Vagina (tissue), 2 donors: ENCODE data around the gene SLC28A1.

Experiments used
- CTCF ChIP-seq, 3 experiments: fragments of 450-650 bp in 2 of 3; fragments of 200-600 bp in 1 of 3; sonication (generic) in 1 of 3; IDR thresholded peaks; one replicate each; pipeline ENCODE4 v1.5.1; 2017 to 2019; ENCODE audit warnings: antibody characterized with exemption in 3 of 3, mild to moderate bottlenecking in 2 of 3, moderate library complexity in 2 of 3
- POLR2A ChIP-seq, 2 donors: fragments of 450-650 bp; IDR thresholded peaks; one replicate each; pipeline ENCODE4 v1.6.1; 2017; ENCODE audit warnings: antibody characterized with exemption in 2 of 2, mild to moderate bottlenecking in 2 of 2, moderate library complexity in 2 of 2
- POLR2AphosphoS5 ChIP-seq, 2 donors: sonication (generic); formaldehyde crosslinking; IDR thresholded peaks; one replicate each; pipeline ENCODE4 v1.9.0; 2017; ENCODE audit warnings: antibody characterized with exemption in 2 of 2, mild to moderate bottlenecking in 2 of 2, low read depth in 1 of 2; ENCODE audit not compliant: insufficient read depth in 1 of 2

GRCh38 chr15:84934942-84935729 is 50.7 kb downstream of the SLC28A1 start:
- TF ChIP-seq POLR2A (IDR thresholded peaks at IDR 0.05) (no peak), CTCF (IDR thresholded peaks at IDR 0.05) (no peak), POLR2AphosphoS5 (IDR thresholded peaks at IDR 0.05; ENCODE audit: insufficient read depth in 1 of 2, low read depth in 1 of 2) (no peak)
